ENCODE measurements around the gene NRL.
A peak's percentile ranks its signal among the peaks of the same experiment; 100 is the strongest.

Gene NRL

DNA sequence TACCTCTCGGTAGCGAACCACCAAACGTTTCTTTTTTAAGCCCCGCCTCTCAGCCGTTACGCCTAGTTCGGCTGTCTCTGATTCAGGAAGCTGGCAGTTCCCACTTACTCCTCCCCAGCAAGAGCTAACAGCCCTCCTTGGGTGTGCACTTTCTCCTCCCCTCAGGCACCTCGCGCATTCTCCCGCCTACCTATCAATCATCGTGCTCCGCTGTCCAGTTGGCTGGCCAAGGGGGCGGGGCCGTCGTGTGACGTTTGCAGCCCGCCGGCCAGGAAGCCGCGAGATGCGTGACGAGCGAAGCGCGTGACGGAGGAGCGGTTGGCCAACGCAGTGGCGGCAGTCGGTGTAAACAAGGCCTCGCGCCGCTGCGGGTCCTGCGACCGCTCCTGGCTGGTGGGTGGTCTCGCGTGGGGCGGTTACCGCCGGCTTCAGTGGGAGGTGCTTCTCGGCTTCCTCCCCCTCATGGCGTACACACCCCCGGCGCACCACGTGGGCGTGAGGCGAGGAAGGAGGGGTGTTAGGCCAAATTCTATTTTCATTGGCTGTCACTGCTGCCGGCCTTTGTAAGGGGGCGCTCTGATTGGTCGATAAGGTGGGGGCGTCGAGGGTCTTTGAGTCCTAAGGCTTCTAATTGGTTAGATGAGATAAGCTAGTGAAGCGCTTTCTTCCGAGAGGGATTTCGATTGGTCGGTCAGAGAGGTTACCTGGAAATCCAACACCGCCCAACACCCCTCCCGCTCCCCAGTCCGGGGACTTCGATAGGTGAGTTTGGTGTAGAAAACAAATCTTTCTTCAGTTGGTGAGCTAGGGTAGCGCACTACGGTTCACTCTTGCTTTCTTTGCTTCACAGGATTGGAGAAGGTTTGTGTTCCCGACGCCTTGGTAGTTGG, at the start of gene NRL, which contains the start of gene DCAF11:
NRL (minus strand) TSS at position 418 of the 890 bp plus-strand sequence. CDS start 32,101 bp downstream, outside the sequence.
DCAF11 (plus strand) TSS at position 246 of the 890 bp plus-strand sequence. CDS start 818 bp downstream, outside the sequence.
- peak; percentile 100 for DNase-seq

DNA sequence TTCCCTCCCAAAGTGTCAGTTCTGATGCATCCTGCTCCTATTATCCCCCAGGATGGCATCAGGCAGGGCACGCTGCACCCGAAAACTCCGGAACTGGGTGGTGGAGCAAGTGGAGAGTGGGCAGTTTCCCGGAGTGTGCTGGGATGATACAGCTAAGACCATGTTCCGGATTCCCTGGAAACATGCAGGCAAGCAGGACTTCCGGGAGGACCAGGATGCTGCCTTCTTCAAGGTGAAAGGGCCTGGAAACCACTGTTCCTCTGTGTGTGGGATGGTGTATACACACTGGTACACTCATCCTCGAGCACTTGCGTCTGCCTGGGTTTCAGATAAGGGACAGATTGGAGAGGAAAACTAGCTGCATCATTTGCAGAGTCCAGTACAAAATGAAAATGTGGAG, 47.3 kb upstream of the NRL start:
- DNase-seq, result no peak

DNA sequence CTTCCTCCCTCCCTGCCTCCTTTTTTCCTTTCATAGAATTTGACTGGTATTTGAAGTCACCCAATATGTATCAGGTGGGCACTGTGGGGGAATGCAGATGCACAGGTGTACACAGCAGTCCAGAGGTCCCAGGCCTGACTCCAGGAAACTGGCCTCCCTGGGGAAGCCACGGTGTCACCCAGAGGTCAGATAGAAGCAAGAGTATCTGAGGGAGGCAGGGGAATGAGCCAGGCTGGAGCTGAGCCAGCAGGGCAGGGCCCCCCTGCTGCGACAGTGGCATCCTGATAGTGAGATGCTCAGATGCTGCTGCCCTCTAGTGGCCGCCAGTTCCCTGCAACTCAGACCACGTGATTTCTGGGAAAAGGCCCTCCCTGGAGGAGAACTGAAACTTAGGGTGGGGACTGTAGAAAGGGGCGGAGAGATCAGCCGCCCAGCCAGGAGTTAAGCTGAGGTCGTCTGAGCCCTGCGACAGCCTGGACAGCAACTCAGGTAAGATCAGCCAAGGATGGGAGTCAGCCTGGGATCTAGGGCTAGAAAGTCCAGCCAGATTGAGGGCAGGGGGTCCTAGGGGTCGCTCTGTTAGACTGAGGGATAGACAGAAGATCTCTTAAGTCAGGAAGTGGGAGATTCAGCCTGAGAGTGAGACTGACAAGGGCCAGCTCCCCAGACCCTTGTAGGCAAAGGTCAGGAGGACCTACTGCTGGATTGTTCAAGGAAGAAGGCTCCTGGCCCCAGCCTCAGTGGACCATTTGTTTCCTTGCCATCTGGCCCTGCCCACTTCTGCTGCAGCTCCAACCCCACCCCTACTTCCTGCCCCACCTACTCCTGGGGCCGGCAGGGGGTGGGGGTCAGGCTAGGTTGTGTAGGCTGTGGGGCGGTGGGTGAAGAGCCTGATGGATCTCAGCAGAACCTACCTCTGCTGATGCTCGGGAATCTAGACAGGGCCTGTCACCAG, 46.4 kb upstream of the NRL start, which contains the start of gene IRF9:
IRF9 (plus strand) TSS at position 416 of the 955 bp plus-strand sequence. CDS start 880 bp downstream, outside the sequence.
- DNase-seq, result peak; percentile 98

DNA sequence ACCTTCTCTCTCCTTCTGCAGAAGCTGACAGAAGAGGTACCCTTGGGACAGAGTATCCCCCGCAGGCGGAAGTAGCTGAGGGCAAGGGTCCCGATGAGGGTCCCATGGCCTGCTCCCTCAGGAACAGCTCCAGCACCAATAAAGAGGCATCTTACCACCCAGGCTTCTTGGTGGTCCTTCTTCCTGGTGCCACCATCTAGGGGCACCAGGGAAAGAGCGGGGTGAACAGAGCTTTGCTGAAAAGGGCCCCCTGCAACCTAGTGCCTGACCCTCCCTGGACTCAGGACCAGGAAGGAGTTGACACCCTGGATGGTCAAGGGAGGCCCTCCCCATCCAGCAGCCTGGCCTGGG, 45.7 kb upstream of the NRL start:
- no peak for DNase-seq

DNA sequence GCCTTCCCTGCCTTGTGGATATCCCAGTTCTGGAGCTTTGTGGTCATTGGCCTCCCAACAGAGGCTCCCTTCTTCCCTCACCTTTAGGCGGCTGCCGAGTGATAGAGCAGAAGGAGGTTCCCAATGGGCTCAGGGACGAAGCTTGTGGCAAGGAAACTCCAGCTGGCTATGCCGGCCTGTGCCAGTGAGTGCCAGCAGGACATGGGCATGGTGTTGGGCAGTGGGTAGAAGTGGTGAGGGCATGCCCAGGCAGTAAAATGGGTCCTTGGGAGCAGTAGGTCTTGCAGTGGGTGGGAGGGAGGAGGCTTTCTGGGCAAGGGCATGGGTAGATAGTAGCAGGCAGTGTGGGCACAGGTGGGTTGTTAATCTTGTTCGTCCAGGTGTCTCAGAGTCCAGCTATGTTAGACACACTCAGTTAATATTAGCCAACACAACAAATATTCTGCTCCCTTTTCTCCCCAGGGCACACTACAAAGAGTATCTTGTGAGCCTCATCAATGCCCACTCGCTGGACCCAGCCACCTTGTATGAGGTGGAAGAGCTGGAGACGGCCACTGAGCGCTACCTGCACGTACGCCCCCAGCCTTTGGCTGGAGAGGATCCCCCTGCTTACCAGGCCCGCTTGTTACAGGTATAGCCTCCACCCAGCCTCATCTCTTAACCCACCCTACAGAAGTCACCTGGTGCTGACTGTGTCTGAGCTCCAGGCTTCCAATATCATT, 45.2 kb upstream of the NRL start:
- DNase-seq, result no peak

DNA sequence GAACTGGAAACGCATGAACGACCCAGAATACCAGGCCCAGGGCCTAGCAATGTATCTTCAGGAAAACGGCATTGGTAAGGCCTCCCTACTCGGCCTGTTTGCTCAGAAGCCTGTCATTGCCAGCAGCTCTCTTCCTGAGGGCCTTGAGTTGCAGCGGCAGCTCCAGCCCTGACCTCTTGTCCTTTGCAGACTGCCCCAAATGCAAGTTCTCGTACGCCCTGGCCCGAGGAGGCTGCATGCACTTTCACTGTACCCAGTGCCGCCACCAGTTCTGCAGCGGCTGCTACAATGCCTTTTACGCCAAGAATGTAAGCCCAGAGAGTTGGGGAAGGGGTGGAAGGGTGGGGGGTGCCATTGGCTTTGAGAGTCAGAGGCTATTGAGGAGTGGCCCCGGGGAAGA, 42.6 kb upstream of the NRL start:
- DNase-seq, result no peak

DNA sequence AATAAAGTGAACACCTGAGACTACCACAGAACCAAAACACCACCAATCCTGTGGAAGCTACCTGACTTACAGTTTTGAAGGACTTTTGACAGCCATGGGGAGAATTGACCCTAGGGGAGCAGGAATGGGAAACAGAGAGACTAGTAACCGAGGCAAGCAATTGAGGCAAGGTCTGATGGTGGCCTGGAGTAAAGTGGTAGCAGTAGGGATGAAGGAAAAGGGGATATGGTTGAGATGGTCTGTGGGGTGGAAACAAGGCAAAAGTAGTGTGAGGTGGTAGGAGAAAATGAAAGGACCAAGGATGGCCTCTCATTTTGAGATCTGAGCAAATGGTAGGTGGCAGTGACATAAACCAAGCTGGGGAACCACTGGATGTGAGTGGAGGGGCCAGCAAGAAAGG, 42.1 kb upstream of the NRL start:
- DNase-seq, result no peak

DNA sequence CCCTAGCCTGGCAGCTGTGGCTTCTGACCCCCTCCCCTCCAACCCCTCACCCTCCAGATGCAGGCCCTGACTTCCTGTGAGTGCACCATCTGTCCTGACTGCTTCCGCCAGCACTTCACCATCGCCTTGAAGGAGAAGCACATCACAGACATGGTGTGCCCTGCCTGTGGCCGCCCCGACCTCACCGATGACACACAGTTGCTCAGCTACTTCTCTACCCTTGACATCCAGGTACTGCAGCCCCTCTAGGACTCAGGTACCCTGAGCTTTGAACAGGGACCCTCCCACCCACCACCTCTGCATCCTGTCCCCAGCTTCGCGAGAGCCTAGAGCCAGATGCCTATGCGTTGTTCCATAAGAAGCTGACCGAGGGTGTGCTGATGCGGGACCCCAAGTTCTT, 40.4 kb upstream of the NRL start:
- DNase-seq, result no peak

DNA sequence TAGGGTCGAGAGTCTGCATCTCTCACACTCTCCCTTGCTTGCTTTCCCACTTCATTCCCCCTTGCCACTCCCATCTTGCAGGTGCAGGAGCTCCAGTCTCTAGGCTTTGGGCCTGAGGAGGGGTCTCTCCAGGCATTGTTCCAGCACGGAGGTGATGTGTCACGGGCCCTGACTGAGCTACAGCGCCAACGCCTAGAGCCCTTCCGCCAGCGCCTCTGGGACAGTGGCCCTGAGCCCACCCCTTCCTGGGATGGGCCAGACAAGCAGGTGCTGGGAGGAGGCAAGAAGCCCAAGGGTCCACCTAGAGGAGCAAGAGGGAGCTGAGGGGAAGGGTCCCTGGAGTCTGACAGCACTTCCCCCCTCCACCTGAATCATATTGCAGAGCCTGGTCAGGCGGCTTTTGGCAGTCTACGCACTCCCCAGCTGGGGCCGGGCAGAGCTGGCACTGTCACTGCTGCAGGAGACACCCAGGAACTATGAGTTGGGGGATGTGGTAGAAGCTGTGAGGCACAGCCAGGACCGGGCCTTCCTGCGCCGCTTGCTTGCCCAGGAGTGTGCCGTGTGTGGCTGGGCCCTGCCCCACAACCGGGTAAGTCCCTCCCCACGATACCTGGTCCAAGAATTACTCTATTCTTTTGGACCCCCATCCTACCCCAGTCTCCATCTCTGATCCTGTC, 36.8 kb upstream of the NRL start:
- DNase-seq, result no peak

DNA sequence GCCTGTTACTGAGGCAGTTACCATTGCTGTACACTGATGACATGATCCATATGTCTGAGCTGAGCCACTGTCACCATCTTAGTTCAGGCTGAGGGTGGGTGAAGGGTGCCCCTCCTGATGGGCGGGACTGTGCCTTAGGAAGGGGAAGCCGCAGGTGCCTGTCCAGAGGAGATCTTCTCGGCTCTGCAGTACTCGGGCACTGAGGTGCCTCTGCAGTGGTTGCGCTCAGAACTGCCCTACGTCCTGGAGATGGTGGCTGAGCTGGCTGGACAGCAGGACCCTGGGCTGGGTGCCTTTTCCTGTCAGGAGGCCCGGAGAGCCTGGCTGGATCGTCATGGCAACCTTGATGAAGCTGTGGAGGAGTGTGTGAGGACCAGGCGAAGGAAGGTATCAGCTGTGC, 36.2 kb upstream of the NRL start:
- DNase-seq, result no peak

DNA sequence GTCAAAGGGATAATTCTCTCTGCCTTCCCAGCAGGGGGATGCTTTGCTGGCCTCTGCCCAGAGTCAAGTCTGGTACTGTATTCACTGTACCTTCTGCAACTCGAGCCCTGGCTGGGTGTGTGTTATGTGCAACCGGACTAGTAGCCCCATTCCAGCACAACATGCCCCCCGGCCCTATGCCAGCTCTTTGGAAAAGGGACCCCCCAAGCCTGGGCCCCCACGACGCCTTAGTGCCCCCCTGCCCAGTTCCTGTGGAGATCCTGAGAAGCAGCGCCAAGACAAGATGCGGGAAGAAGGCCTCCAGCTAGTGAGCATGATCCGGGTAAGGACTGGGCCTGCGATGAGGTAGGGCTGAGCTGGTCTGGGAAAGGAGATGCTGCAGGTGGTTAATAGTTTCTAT, 35.8 kb upstream of the NRL start:
- no peak for DNase-seq

DNA sequence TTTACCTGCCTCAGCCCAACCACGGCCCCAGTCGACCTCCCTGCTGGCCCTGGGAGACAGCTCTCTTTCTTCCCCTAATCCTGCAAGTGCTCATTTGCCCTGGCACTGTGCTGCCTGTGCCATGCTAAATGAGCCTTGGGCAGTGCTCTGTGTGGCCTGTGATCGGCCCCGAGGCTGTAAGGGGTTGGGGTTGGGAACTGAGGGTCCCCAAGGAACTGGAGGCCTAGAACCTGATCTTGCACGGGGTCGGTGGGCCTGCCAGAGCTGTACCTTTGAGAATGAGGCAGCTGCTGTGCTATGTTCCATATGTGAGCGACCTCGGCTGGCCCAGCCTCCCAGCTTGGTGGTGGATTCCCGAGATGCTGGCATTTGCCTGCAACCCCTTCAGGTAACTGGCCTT, 35.3 kb upstream of the NRL start:
- DNase-seq, result no peak

DNA sequence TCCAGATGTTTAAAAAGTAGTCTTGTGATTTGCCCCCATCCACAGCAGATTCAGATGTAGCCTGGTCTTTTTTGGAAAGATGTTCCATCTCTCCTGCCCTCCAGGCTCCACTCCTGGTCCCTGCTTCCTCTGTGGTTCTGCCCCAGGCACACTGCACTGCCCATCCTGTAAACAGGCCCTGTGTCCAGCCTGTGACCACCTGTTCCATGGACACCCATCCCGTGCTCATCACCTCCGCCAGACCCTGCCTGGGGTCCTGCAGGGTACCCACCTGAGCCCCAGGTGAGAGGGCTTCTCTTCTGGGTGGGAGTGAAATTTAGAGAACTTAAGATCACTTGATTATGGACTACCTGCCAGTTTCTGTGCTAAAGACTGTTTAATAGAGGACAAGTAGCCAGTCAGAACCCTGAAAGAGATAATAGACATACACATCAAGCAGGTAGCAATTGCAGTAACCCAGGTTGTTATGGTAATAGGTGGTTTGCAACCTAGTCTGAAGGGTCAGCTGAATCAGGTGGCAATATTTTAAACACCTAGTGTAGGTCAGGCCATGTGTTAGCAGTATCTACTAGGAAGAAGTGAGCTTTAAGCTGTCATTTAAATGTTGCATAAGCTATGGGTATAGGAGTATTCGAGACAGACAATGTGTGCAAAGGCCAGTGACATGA, 34.7 kb upstream of the NRL start:
- no peak for DNase-seq

DNA sequence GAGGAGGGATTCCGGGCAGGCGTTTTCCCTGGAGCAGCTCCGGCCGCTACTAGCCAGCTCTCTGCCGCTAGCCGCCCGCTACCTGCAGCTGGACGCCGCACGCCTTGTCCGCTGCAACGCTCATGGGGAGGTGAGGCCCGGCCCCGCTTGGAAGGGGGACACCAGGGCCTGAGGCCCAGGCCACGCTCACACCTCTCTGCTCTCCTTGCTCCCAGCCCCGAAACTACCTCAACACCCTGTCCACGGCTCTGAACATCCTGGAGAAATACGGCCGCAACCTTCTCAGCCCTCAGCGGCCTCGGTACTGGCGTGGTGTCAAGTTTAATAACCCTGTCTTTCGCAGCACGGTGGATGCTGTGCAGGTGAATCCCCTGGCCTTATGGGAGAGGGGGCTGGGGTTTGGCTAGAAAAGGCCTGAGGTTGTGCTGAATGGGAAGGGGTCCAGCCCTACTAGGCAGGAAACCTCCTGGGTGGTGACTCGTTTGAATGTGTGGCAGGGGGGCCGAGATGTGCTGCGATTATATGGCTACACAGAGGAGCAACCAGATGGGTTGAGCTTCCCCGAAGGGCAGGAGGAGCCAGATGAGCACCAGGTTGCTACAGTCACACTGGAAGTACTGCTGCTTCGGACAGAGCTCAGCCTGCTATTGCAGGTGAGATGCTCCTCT, 33.1 kb upstream of the NRL start:
- DNase-seq, result no peak

DNA sequence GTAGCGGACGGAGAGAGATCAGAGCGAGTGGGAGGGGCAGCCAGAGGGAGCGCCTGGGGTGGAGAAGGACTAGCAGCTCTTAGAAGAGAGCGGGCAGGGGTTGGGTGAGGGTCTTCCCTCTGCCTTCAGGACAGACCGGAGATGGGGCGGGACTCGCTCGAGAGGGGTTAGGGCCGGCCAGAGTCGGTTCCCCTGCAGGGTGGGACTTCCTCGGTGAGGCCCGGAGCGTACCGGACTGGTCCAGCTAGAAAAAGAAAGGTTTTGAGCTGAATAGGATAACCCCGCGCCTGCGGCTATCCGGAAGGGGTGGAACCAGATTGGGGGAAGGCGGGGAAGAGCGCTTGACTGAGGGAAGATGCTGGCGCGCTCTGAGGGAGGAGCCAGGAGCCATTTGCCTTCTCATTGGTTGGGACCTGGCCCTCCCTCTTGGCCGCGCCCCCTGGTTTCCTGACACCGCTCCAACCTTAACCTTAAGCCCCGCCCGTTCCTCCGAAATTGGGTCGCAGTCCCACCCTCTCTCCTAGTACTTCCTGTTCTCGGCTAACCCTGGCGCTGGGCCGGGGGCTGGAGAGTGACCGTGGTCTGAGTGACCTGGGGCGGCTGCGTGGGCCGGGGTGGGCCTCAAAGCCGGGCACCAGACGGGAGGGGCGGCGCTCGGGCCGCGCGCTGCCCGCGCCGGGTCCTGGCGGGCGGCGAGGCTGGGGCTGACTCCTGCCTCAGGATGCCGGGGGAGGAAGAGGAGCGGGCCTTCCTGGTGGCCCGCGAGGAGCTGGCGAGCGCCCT, 32.4 kb upstream of the NRL start, which contains the start of gene RNF31:
RNF31 (plus strand) TSS at position 521 of the 783 bp plus-strand sequence; CDS start at position 722, 201 bp downstream.
- DNase-seq, result peak; percentile 97

DNA sequence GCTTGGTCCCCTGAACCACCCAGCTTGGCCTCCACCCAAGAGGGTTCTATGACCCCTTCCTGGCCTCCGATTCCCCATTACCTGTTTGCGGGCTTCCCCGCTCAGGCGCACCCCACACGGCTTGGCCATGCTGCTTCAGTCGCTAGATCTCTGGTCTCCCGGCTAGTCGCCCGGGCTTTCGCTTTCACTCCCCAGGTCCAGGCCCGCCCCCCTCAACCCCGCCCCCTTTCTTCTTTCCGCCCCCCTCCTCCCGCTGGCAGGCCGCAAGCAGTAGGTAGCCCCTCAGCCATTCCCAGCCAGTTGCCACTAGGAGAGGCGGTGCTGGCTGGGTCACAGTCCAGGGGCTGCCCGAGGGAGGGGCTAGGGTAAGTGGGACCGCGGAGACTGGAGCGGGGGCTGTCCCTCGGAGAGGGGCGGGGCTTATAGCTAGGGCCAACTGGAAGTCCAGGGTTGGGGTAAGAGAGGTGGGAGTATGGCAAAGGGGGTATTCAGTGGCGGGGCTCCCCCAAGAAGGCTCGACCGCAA, 31.8 kb upstream of the NRL start, which contains the start of gene PSME2:
PSME2 (minus strand) TSS at position 158 of the 525 bp plus-strand sequence; CDS start at position 129, 29 bp downstream.
- peak; percentile 92 for DNase-seq

DNA sequence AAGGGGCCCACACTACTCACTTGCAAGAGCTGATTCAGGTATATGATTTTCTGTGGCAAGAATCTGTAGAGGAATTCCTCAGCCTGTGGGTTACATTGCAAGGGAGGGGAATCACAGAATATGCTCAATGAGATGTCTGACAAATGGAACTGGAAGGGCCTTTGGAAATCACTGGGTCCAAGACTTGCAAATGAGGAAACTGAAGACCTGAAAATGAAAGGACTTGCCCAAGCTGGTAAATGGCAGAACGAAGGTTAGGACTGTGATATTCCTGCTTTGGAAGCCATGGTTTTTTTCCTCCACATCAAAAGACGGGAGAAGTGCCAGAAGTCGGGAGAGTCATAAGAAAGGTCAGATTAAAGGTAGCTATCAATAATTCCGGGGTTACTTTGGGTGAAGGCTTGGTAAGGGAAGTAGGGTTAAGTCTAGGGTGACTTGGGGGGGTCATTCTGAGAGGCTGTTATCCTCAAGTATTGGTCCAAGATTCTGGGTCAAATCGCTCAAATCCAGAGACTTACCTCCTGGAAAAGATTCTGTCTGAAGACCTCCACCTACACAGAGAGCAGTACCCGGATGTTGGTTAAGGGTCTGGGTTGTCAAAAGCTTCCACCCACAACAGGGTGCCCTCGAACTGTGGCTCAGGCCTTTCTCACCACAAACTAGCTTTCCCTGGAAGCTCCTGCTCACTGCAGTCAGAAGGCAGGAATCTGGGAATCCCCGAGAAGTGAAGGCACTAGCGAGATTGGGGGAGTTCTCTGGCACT, 31.1 kb upstream of the NRL start:
- no peak for DNase-seq

DNA sequence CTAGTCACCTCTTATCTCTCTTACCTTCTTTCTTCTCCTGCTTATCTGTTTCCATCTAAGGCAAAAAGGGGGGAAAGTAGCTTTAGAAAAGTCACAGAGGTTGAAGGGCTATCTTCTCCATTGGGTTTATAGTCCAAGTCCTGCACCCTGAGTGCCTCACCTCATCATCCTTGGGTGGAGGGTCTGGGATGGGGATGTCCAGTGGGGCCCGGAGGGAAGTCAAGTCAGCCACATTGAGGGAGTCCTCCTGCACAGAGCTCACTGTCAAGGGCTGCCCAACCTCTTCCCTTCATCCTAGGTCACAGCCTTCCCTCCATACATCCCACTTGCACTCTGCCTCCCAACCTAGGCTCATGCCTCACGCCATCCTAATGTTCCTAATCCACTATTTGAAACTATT, 30.5 kb upstream of the NRL start:
- no peak for DNase-seq

DNA sequence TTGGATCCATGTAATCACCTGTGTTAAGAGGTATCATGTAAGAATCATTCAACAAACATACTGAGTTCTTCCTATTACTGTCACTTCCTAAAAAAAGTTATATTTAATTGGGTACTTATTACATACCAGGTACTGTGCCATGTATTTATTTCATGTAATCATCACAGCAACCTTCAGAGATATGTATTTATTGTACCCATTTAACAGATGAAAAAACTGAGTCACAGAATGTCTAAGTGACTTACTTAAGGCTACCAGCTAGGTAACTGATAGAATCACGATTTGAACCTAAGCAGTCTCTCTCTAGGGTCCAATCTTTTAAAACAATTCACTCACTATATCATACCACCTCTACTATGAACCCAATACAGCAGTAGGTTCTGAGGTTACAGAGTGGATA, 29.7 kb upstream of the NRL start:
- no peak for DNase-seq

Measured in CD4-positive, alpha-beta T cell treated with Interleukin-17A for 1 hour (primary cell).